NOMO-1 (cell line): ENCODE measurements around the gene ELOB.

Experiments used
- DNase-seq, 2 experiments: peaks; one replicate each; lab custom pipeline; 2025; ENCODE audit not compliant: unreplicated experiment in 2 of 2; lab: John Stamatoyannopoulos, UW

Gene ELOB

GRCh38 chr16:2784358-2785100 lies 7.4 kb upstream of the ELOB start:
- no peak for DNase-seq

GRCh38 chr16:2783581-2784357 lies 6.7 kb upstream of the ELOB start:
- DNase-seq: no peak

- no peak for DNase-seq
Measured at GRCh38 chr16:2782583-2783351, 5.7 kb upstream of the ELOB start.

- no peak for DNase-seq
Measured at GRCh38 chr16:2779978-2780898, 3.2 kb upstream of the ELOB start.

GRCh38 chr16:2779151-2779920 lies 2.3 kb upstream of the ELOB start:
- no peak for DNase-seq

- no peak for DNase-seq
Measured at GRCh38 chr16:2778630-2778958, 1.5 kb upstream of the ELOB start.

- no peak for DNase-seq
Measured at GRCh38 chr16:2777903-2778629, 986 bp upstream of the ELOB start.

- DNase-seq: no peak
Measured at GRCh38 chr16:2776500-2777139, 460 bp downstream of the ELOB start.

- no peak for DNase-seq
Measured at GRCh38 chr16:2775765-2776499, 1.1 kb downstream of the ELOB start.

- DNase-seq: peak; percentile 13 to 15
Measured at GRCh38 chr16:2775131-2775716, 1.9 kb downstream of the ELOB start.

- no peak for DNase-seq
Measured at GRCh38 chr16:2774161-2774891, 2.8 kb downstream of the ELOB start.

- DNase-seq: no peak
Measured at GRCh38 chr16:2773188-2773968, 3.7 kb downstream of the ELOB start.

GRCh38 chr16:2771496-2772402 lies 5.3 kb downstream of the ELOB start:
- DNase-seq: no peak

- DNase-seq: no peak
Measured at GRCh38 chr16:2770057-2770951, 6.8 kb downstream of the ELOB start.
